MM.1S (cell line): ENCODE measurements around the gene POLA2.

Experiments
- CTCF ChIP-seq: fragments of 300-600 bp; sonication (generic); IDR thresholded peaks from 2 replicates; pipeline ENCODE4 v1.5.1; 2016; ENCODE audit warnings: antibody characterized with exemption, low read length, mixed read lengths
- EZH2 ChIP-seq: fragments of 300-600 bp; sonication (generic); optimal IDR thresholded peaks from 2 replicates; pipeline ENCODE3; 2017; ENCODE audit warnings: low read depth, mild to moderate bottlenecking, antibody characterized with exemption, low read length, mixed read lengths
- EZH2phosphoT487 ChIP-seq: fragments of 300-600 bp; sonication (generic); IDR thresholded peaks from 2 replicates; pipeline ENCODE4 v1.6.1; 2018; ENCODE audit warnings: antibody characterized with exemption, low read length

GRCh38 chr11:65311170-65311678, 49.5 kb downstream of the POLA2 start:
- TF ChIP-seq CTCF, result no peak
- no peak for TF ChIP-seq EZH2phosphoT487
- no peak for TF ChIP-seq EZH2
